Measurements from ENCODE around the gene TTC7B. TPM values are rescaled to one million over a fixed set of nuclear protein-coding genes. Genes with fewer than 3 reads are reported as not detected.

TTC7B gene
- total and polyA plus RNA-seq, 7 donors: 5.5 to 70.9 (median 46.8) TPM

- H3K9me3 ChIP-seq: no peaks in the 10 kb centered on the region
- H3K4me1 ChIP-seq: peaks cover 0 to 57% (median 35%) of the 10 kb centered on the region in 4 donors
- no peak for DNase-seq
- WGBS, 2 donors: 94 to 96% methylated on average over 9 of the region's 9 CpGs
- H3K4me3 ChIP-seq: no peak overlapping the region
- H3K36me3 ChIP-seq: peaks cover 0 to 19% (median 4%) of the 10 kb centered on the region in 4 donors
- no peak for TF ChIP-seq EP300 (IDR thresholded peaks at IDR 0.05)
- TF ChIP-seq POLR2AphosphoS5 (IDR thresholded peaks at IDR 0.05): no peak
- TF ChIP-seq CTCF (IDR thresholded peaks at IDR 0.05): no peak
- TF ChIP-seq POLR2A (IDR thresholded peaks at IDR 0.05): no peak
- H3K27ac ChIP-seq: peak overlapping the region; percentile 76 to 89 (median 84)
- intact Hi-C loops (cut with DNase I): no loop called here
- H3K27me3 ChIP-seq: no peaks in the 10 kb centered on the region
Measured at GRCh38 chr14:90544566-90544965, 271.7 kb downstream of the TTC7B start.

- WGBS, 2 donors: 91 to 92% methylated on average over 6 of the region's 6 CpGs
- TF ChIP-seq POLR2AphosphoS5 (IDR thresholded peaks at IDR 0.05): no peak
- no peak for TF ChIP-seq EP300 (IDR thresholded peaks at IDR 0.05)
- no peak for TF ChIP-seq POLR2A (IDR thresholded peaks at IDR 0.05)
- TF ChIP-seq CTCF (IDR thresholded peaks at IDR 0.05): no peak
- intact Hi-C loops (cut with DNase I): no loop called here
Measured at GRCh38 chr14:90543876-90544275, 272.4 kb downstream of the TTC7B start.

GRCh38 chr14:90541076-90541634, 275.1 kb downstream of the TTC7B start:
- Histone ChIP-seq H3K4me1 (peaks cover 0 to 38% (median 25%) of the 10 kb centered on the region in 4 donors), H3K27ac (no peak overlapping the region), H3K9me3 (no peaks in the 10 kb centered on the region), H3K4me3 (no peak overlapping the region), H3K36me3 (peaks cover 0 to 28% (median 5%) of the 10 kb centered on the region in 4 donors), H3K27me3 (no peaks in the 10 kb centered on the region)
- 95 to 96% methylated on average over 26 of the region's 26 CpGs for WGBS, 2 donors
- TF ChIP-seq EP300 (IDR thresholded peaks at IDR 0.05) (no peak), POLR2A (IDR thresholded peaks at IDR 0.05) (no peak), CTCF (IDR thresholded peaks at IDR 0.05) (no peak), POLR2AphosphoS5 (IDR thresholded peaks at IDR 0.05) (no peak)
- intact Hi-C loops (cut with DNase I): no loop called here
- no peak for DNase-seq

More at GRCh38 chr14:90543876-90544275, 272.4 kb downstream of the TTC7B start:
- peaks cover 0 to 51% (median 30%) of the 10 kb centered on the region in 4 donors for H3K4me1 ChIP-seq
- peaks cover 0 to 26% (median 5%) of the 10 kb centered on the region in 4 donors for H3K36me3 ChIP-seq
- H3K4me3 ChIP-seq: no peak overlapping the region
- no peaks in the 10 kb centered on the region for H3K27me3 ChIP-seq
- no peaks in the 10 kb centered on the region for H3K9me3 ChIP-seq
- no peak for DNase-seq
- peak overlapping the region in 3 of 4 donors; percentile 84 to 89 (median 85) for H3K27ac ChIP-seq

DNA sequence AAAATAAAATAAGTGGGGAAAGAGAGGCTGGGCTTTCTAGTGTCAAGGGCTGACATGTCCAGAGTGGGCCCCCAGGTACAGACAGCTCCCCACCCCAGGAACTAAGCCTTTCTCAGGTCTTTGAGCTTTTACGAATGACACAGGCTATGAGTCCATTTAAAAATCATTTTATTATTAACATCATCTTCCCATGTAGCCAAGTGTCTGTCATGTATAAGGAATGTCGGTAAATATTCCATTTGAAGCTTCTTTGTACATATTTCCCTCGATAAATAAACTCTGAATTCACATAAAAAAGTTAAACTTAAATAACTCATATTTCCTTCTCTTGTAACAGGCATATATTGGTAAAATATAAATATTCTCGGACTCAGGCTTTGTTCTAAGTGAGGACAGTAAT, 275.8 kb downstream of the TTC7B start:
- TF ChIP-seq CTCF (IDR thresholded peaks at IDR 0.05) (no peak), POLR2AphosphoS5 (IDR thresholded peaks at IDR 0.05) (no peak), POLR2A (IDR thresholded peaks at IDR 0.05) (no peak), EP300 (IDR thresholded peaks at IDR 0.05) (no peak)
- WGBS, 2 donors: 85 to 89% methylated on average over 4 of the region's 4 CpGs
- no peaks in the 10 kb centered on the region for H3K27me3 ChIP-seq
- H3K36me3 ChIP-seq: peaks cover 0 to 28% (median 5%) of the 10 kb centered on the region in 4 donors
- no peak for DNase-seq
- H3K27ac ChIP-seq: no peak overlapping the region
- H3K4me1 ChIP-seq: peaks cover 0 to 38% (median 25%) of the 10 kb centered on the region in 4 donors
- H3K4me3 ChIP-seq: no peak overlapping the region
- intact Hi-C loops (cut with DNase I): no loop called here
- no peaks in the 10 kb centered on the region for H3K9me3 ChIP-seq
